Activated CD4-positive, CD25-positive, alpha-beta regulatory T cell treated with anti-CD3 and anti-CD28 coated beads, Interleukin-2, amount 50 U/mL, for 16 hours (primary cell): Measurements from ENCODE around the gene BTNL3.

ENCODE experiments used
- DNase-seq: peaks from one replicate; pipeline ENCODE4 v3.0.0-alpha.2; 2020; ENCODE audit warnings: low read depth, low spot score

The BTNL3 gene

GRCh38 chr5:181047288-181047687 lies 58.6 kb downstream of the BTNL3 start:
- no peak for DNase-seq

GRCh38 chr5:181047921-181048320 lies 59.3 kb downstream of the BTNL3 start:
- no peak for DNase-seq

GRCh38 chr5:181050016-181050415 lies 61.4 kb downstream of the BTNL3 start:
- no peak for DNase-seq

GRCh38 chr5:181051841-181052671 lies 63.4 kb downstream of the BTNL3 start:
- no peak for DNase-seq

- no peak for DNase-seq
Measured at GRCh38 chr5:181052672-181053487, 64.2 kb downstream of the BTNL3 start.

GRCh38 chr5:181053488-181054121 lies 65.0 kb downstream of the BTNL3 start:
- no peak for DNase-seq

GRCh38 chr5:181054138-181054537 lies 65.5 kb downstream of the BTNL3 start:
- DNase-seq, result no peak

GRCh38 chr5:181054871-181055459 lies 66.3 kb downstream of the BTNL3 start:
- DNase-seq, result no peak
